A549 (cell line): ENCODE measurements around the gene SETMAR. TPM values are rescaled to one million over a fixed set of nuclear protein-coding genes. Genes with fewer than 3 reads are reported as not detected.

Experiments
- ATAC-seq, 2 experiments: fragments of 200-7000 bp in 1 of 2; fragments of >200 bp in 1 of 2; cut with Nextera tagmentation in 1 of 2; cut with Tn5 transposase in 1 of 2; 3 replicates each; pipeline versions ENCODE4 v1.8.0 to v1.9.1; 2018 to 2020; ENCODE audit warnings: mild to moderate bottlenecking in 1 of 2, moderate library complexity in 1 of 2
- CTCF ChIA-PET: fragments of 300-600 bp; sonication (Branson Sonifier 250); formaldehyde crosslinking; extraction: SDS; loops from one replicate; lab custom pipeline; 2021; ENCODE audit warnings: antibody characterized with exemption, inconsistent platforms; lab: Yijun Ruan, JAX
- POLR2A ChIA-PET: fragments of 350-600 bp; formaldehyde crosslinking; extraction: SDS; loops from one replicate; lab custom pipeline; 2021; ENCODE audit warnings: antibody characterized with exemption, inconsistent platforms; lab: Yijun Ruan, JAX
- DNase-seq, 2 experiments: peaks; one replicate each; pipeline versions ENCODE4 v3.0.0 to v3.0.0-alpha.2; 2011 to 2016; ENCODE audit warnings: low read depth in 1 of 2, low spot score in 1 of 2
- FAIRE-seq: peaks from 2 replicates; lab custom pipeline; 2011; peaks lifted over from hg19 to GRCh38; lab: Jason Lieb, UNC
- H3K27ac ChIP-seq, 2 experiments: fragments of >200 bp; sonication (Bioruptor Twin); formaldehyde crosslinking; 3 replicates each; pipeline ENCODE4 v1.5.1; 2016 to 2017
- H3K4me1 ChIP-seq: fragments of >200 bp; sonication (Bioruptor Twin); formaldehyde crosslinking; 3 replicates; pipeline ENCODE4 v1.6.1; 2016
- H3K4me2 ChIP-seq: fragments of >200 bp; sonication (Bioruptor Twin); formaldehyde crosslinking; 3 replicates; pipeline ENCODE4 v1.6.1; 2016
- H3K4me3 ChIP-seq: fragments of >200 bp; sonication (Bioruptor Twin); formaldehyde crosslinking; 3 replicates; pipeline ENCODE4 v1.5.1; 2016
- H3K9me3 ChIP-seq: fragments of >200 bp; sonication (Bioruptor Twin); formaldehyde crosslinking; 3 replicates; pipeline ENCODE4 v1.6.1; 2016
- E2F6 ChIP-seq: IDR thresholded peaks from 2 replicates; pipeline ENCODE4 v1.6.1; 2012; ENCODE audit warnings: low read depth, borderline replicate concordance
- EP300 ChIP-seq, 2 experiments: fragments of >200 bp; sonication (Bioruptor Twin); formaldehyde crosslinking; IDR thresholded peaks; 2 replicates in 1 of 2; 3 replicates in 1 of 2; pipeline ENCODE4 v1.6.1; 2016 to 2017
- FOXS1 ChIP-seq: fragments of 250-450 bp; sonication (Bioruptor Pico); IDR thresholded peaks from 2 replicates; pipeline ENCODE4 v1.5.0; 2020; ENCODE audit warnings: mild to moderate bottlenecking, moderate library complexity
- HEYL ChIP-seq: fragments of 250-450 bp; sonication (Bioruptor Pico); IDR thresholded peaks from 2 replicates; pipeline ENCODE4 v1.8.0; 2021; ENCODE audit warnings: mild to moderate bottlenecking, moderate library complexity
- HOXA7 ChIP-seq: fragments of 250-450 bp; sonication (Bioruptor Pico); IDR thresholded peaks from 2 replicates; pipeline ENCODE4 v1.5.0; 2020; ENCODE audit warnings: mild to moderate bottlenecking, moderate library complexity
- HOXB5 ChIP-seq: fragments of 250-450 bp; sonication (Bioruptor Pico); IDR thresholded peaks from 2 replicates; pipeline ENCODE4 v1.5.0; 2020; ENCODE audit warnings: mild to moderate bottlenecking, moderate library complexity
- MAFK ChIP-seq: fragments of 450-650 bp; IDR thresholded peaks from 2 replicates; pipeline ENCODE4 v1.6.1; 2014; ENCODE audit not compliant: partially characterized antibody
- MAX ChIP-seq: IDR thresholded peaks from 2 replicates; pipeline ENCODE4 v1.6.1; 2012
- MAZ ChIP-seq: fragments of 150-350 bp; IDR thresholded peaks from 2 replicates; pipeline ENCODE4 v1.6.1; 2014; ENCODE audit warnings: antibody characterized with exemption, low read depth, low read length, borderline replicate concordance
- MYC ChIP-seq: IDR thresholded peaks from 2 replicates; pipeline ENCODE4 v1.6.1; 2012; ENCODE audit warnings: mild to moderate bottlenecking, inconsistent platforms, low read length, improper control_type of control experiment, borderline replicate concordance
- NR3C1 ChIP-seq: fragments of >200 bp; sonication (Bioruptor Twin); formaldehyde crosslinking; IDR thresholded peaks from 3 replicates; pipeline ENCODE4 v1.6.1; 2017
- PHF8 ChIP-seq: fragments of 200-600 bp; sonication (generic); IDR thresholded peaks from 2 replicates; pipeline ENCODE4 v1.6.1; 2016; ENCODE audit warnings: low read depth, mild to moderate bottlenecking, antibody characterized with exemption, moderate library complexity, borderline replicate concordance
- TFCP2L1 ChIP-seq: fragments of 250-450 bp; sonication (Bioruptor Pico); IDR thresholded peaks from 2 replicates; pipeline ENCODE4 v1.5.0; 2021; ENCODE audit warnings: mild to moderate bottlenecking
- ZC3H11A ChIP-seq: fragments of 450-650 bp; IDR thresholded peaks from 2 replicates; pipeline ENCODE4 v1.6.1; 2014; ENCODE audit warnings: antibody characterized with exemption, mild to moderate bottlenecking
- ZFP36 ChIP-seq: fragments of 450-650 bp; IDR thresholded peaks from 2 replicates; pipeline ENCODE4 v1.6.1; 2014; ENCODE audit warnings: borderline replicate concordance; ENCODE audit not compliant: partially characterized antibody
- WGBS: methylation state at CpG from one replicate; pipeline ENCODE4 v1.1.6; 2017; ENCODE audit errors: missing lambda C conversion rate; 5-methylcytosine and 5-hydroxymethylcytosine counted together
- polyA plus RNA-seq, 4 experiments: library from polyadenylated mRNA; depleted of rRNA in 3 of 4; stranded (reverse); fragments of >200 nt; fragmentation: RNase III in 1 of 4; extraction: RNeasy Plus Mini Kit Qiagen cat#74134 plus additional on column Dnase treatment in 1 of 4; gene quantifications; 2 replicates in 3 of 4; 3 replicates in 1 of 4; pipeline ENCODE4 v1.2.3, GENCODE V29; 2011 to 2017
- TF ChIP-seq, protein P1 (sequence below): fragments of >200 bp; sonication (Bioruptor Twin); formaldehyde crosslinking; IDR thresholded peaks from 3 replicates; pipeline ENCODE4 v1.5.1; 2016

Gene SETMAR
- polyA plus RNA-seq, 2 of the 4 experiments (the other 2 are of a cell fraction), result 7.2 to 12.3 TPM

- Histone ChIP-seq H3K4me2 (no peak overlapping the region), H3K9me3 (no peaks in the 10 kb centered on the region), H3K4me1 (no peaks in the 10 kb centered on the region), H3K4me3 (no peak overlapping the region), H3K27ac (0 out of 6 replicates have a peak overlapping the region, but pooled peaks of 1 of the 2 experiments have one; percentile 17)
- TF ChIP-seq, protein P1, sequence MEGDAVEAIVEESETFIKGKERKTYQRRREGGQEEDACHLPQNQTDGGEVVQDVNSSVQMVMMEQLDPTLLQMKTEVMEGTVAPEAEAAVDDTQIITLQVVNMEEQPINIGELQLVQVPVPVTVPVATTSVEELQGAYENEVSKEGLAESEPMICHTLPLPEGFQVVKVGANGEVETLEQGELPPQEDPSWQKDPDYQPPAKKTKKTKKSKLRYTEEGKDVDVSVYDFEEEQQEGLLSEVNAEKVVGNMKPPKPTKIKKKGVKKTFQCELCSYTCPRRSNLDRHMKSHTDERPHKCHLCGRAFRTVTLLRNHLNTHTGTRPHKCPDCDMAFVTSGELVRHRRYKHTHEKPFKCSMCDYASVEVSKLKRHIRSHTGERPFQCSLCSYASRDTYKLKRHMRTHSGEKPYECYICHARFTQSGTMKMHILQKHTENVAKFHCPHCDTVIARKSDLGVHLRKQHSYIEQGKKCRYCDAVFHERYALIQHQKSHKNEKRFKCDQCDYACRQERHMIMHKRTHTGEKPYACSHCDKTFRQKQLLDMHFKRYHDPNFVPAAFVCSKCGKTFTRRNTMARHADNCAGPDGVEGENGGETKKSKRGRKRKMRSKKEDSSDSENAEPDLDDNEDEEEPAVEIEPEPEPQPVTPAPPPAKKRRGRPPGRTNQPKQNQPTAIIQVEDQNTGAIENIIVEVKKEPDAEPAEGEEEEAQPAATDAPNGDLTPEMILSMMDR, result no peak
- no peak for TF ChIP-seq HOXB5
- TF ChIP-seq MAFK, result peak; percentile 27
- no peak for FAIRE-seq
- ChIA-PET POLR2A (interaction anchor here (0.6 kb wide), 1 partner anchor 153 kb away, joined by 6 read pairs; no protein-coding TSS in a partner anchor), CTCF (interaction anchor here (0.5 to 3.0 kb wide), 4 partner anchors 11 to 293 kb away, joined by 3 to 23 read pairs (median 12); no protein-coding TSS in a partner anchor)
- DNase-seq, result no peak
- ATAC-seq, result no peak
- WGBS, result 79% methylated on average over 6 of the region's 6 CpGs
Measured at GRCh38 chr3:4340411-4341335, 37.5 kb downstream of the SETMAR start.

GRCh38 chr3:4341336-4341675, 38.1 kb downstream of the SETMAR start:
- ATAC-seq (no peak), DNase-seq (no peak), FAIRE-seq (no peak)
- no peak for TF ChIP-seq ZFP36
- TF ChIP-seq HEYL (CRISPR knock-in tag), result no peak
- no peak for TF ChIP-seq E2F6
- no peak for TF ChIP-seq MAZ
- ChIA-PET CTCF (interaction anchor here (2.8 to 3.0 kb wide), 2 partner anchors 10 to 292 kb away, joined by 21 to 23 read pairs; no protein-coding TSS in a partner anchor), POLR2A (no interaction called here)
- H3K9me3 ChIP-seq, result no peaks in the 10 kb centered on the region
- no peak overlapping the region for H3K27ac ChIP-seq
- H3K4me1 ChIP-seq, result no peaks in the 10 kb centered on the region
- no peak overlapping the region for H3K4me2 ChIP-seq
- no peak overlapping the region for H3K4me3 ChIP-seq

- H3K9me3 ChIP-seq, result no peaks in the 10 kb centered on the region
- TF ChIP-seq MAX (no peak), E2F6 (no peak), ZC3H11A (no peak), TFCP2L1 (CRISPR knock-in tag) (no peak), FOXS1 (CRISPR knock-in tag) (no peak), NR3C1 (no peak), MYC (no peak), PHF8 (no peak), EP300 (IDR thresholded peaks at IDR 0.05) (no peak), HOXA7 (CRISPR knock-in tag) (no peak)
- CTCF ChIA-PET, result interaction anchor here (2.8 kb wide), 1 partner anchor 290 kb away, joined by 21 read pairs; no protein-coding TSS in a partner anchor
- H3K4me2 ChIP-seq, result no peak overlapping the region
- H3K27ac ChIP-seq, result no peak overlapping the region
- WGBS, result 81% methylated on average over 1 of the region's 1 CpG
- no peak for FAIRE-seq
- POLR2A ChIA-PET, result interaction anchor here (1.1 kb wide), 1 partner anchor 150 kb away, joined by 3 read pairs; the partner anchor contains the start of gene ITPR1
- DNase-seq, result no peak
- H3K4me1 ChIP-seq, result no peaks in the 10 kb centered on the region
- ATAC-seq, result no peak
- H3K4me3 ChIP-seq, result no peak overlapping the region
Measured at GRCh38 chr3:4343258-4343657, 40.1 kb downstream of the SETMAR start.
